Stimulated activated CD8-positive, alpha-beta memory T cell treated with anti-CD3 and anti-CD28 coated beads, Interleukin-2, amount 100 ng/mL, for 48 hours (primary cell): ENCODE data around the gene ARAP2.

Experiments used
- DNase-seq, 2 donors: peaks; one replicate each; pipeline ENCODE4 v3.0.0-alpha.2; 2020; ENCODE audit warnings: low read depth in 2 of 2

Gene ARAP2

DNA sequence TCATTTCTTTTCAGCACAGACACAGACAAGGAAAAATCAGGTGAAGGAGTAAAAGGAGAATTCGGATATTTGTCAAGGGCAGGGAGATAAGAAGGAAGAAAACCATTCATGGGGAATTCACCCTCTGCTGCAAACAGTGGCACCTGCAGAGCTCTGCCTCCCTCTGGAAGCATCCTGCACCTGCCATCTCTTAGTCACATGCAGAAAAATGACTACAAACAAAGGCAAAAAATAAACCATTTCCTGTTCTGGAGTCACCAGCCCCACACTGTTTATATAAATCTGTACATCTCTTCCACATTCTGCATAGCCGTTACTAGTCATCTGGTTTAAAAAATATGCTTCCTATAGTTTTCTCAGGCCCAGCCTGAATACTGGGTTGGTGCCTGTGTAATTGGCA, 205.3 kb downstream of the ARAP2 start:
- no peak for DNase-seq

DNA sequence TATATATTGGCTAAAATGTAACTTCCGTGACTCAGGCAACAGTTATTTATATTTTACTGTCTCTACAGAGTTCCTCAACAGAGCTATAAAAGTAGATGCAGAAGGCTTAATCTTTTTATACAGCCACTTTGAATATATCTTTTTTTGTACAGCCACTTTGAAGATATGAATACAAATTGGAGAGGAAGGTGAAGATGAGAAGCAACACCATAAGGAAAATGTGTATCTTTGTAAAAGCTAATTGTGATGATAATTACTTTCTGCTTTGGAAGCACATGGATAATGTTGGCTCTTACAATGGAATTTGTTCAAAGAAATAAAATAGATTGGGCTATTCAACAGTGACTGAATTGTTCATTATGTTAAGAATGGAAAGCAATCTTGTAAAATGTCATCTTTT, 205.8 kb downstream of the ARAP2 start:
- DNase-seq, result no peak

DNA sequence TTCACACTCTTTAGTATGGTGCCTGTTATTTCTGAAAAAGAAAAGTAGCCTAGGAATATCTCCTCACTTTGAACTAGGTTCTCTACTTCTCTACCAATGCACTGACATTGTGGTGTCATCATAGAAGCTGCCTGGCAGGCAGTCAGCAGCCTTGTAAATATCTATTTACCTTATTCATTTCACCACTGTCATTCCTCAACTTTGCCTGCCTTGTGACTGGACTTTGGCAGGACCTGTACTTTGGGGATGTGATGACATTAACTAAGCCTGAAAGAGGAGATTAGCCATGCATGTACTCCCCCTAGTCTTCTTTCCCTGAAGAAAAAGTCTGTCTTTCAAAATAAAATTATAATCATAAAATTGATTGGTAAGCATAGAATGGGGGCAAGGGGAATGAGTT, 207.2 kb downstream of the ARAP2 start:
- DNase-seq, result no peak

DNA sequence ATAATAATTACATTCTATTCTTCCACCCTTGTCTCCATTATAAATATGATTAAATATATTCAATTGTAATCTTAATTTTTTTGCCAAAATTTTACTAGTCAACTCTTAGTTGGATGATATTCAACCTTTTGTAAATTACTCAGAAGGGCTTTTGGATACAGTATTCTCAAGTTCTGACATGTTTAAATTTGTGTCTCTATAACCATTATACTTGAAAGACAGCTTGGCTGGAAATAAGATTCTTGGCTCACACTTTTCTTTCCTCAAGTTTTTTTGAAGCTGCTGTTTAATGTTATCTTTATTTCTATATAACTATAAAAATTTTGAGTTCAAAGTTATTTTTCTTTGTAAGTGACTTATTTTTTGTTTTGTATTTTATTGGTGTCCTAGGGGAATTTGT, 214.4 kb downstream of the ARAP2 start:
- no peak for DNase-seq

DNA sequence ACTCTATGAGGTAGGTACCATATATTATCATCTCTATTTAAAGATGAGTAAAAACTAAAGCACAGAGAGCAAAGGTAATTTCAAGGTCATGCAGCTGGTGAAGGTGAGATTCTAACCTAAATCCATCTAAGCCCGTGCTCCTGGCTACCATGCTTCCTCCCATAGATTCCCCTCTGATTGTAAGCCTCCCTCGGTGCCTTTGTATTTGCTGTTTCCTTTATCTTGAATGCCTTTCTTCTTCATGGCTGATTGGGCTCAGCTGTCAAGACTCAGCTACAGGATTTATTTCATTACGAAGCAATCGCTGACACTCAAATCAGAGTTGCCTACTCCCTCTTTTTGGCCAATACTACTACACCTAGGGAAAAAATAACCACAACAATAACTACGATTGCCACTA, 217.1 kb downstream of the ARAP2 start:
- DNase-seq, result no peak

DNA sequence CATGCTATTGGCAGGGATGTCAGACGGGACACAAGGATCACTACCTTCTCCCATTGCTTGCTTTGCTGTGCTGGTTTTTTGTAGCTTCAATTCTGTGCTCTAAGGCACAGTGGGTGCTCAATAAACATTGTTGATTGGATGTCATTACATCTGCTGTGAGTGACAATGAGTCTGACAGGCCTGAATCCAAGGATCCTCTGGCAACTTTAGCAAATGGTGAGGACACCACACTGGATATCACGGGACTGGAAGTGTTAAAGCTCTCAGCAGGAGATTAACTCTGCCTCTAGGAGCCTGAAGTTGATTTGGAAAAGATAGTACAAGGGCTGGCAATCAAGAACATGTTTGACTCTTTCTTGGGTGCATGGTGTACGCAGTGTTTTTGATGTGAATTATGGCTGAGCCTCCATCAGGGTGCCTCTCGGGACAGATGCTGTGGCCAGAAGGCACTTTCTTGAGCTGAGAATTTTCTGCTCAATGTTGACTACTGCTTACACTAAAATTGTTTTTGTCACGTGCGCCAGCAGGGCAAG, 217.9 kb downstream of the ARAP2 start:
- DNase-seq, result no peak

DNA sequence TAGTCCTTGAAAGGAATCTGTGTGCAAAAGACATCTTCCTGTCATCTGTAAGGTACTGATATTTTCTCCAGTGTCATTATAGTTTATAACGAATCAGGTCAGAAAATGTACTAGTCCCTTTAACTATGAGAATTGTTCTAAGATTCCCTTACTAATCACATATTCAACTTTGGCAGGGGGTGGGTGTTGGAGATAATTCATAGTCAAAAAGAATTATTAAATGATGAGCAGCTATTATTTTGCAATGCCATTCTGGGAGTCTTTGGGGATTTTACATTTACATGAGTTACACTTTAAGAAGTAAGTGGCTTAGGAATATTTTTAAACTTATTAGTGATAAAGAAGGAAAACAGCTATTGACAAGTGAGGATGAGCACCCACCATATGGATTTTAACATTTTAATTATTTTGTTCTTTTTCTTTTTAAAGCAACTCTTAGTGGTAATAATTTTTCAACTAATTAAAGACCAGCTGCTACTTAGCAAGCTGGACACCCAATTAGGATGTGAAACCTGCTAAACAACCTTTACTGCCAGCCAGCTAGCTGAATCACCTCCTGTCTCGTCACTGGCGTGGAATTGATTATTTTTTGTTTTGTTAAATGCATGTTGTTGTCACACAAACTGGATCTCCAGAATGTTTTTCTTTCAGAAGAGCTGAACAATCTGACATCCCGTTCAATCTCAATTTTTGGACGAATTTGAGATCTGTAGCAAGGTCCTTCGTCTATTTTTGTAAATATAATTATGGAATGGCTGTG, 219.2 kb downstream of the ARAP2 start:
- DNase-seq, result no peak

DNA sequence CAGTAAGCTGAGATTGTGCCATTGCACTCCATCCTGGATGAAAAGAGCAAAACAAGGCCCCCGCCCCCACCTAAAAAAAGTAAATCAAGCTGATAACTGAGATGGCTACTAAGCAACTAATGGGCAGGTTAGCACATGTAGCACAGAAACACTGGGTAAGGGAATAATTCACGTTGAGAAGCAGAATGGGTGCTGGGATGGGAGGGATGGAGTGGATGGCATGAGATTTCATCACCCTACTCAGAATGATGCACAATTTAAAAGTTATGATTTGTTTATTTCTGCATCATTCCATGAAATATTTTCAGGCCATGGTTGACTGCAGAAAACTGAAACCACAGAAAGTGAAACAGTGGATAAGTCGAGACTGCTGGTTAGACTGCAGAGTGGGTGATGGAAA, 224.0 kb downstream of the ARAP2 start:
- no peak for DNase-seq
